Gastroesophageal sphincter (tissue), 4 donors: ENCODE results near the gene SDK2. TPM values are rescaled to one million over a fixed set of nuclear protein-coding genes. Genes with fewer than 3 reads are reported as not detected.

Experiments used
- ATAC-seq: fragments of 150-250 bp; one replicate; pipeline ENCODE4 v1.9.1; 2016; ENCODE audit warnings: mild to moderate bottlenecking, moderate library complexity
- H3K27ac ChIP-seq, 4 donors: fragments of 200-600 bp; sonication (generic) in 3 of 4; 1 replicate in 3 of 4; 2 replicates in 1 of 4; pipeline ENCODE4 v1.5.1; 2016 to 2019
- H3K27me3 ChIP-seq: fragments of 200-600 bp; sonication (generic); one replicate; pipeline ENCODE4 v1.5.1; 2019
- H3K36me3 ChIP-seq, 2 donors: fragments of 200-600 bp; sonication (generic); one replicate each; pipeline ENCODE4 v1.5.1; 2019; ENCODE audit warnings: control low read depth in 1 of 2
- H3K4me1 ChIP-seq, 3 donors: fragments of 200-600 bp; sonication (generic); 1 replicate in 2 of 3; 2 replicates in 1 of 3; pipeline ENCODE4 v1.5.1; 2016 to 2019; ENCODE audit warnings: control low read depth in 2 of 3
- H3K4me3 ChIP-seq, 2 donors: fragments of 200-600 bp; sonication (generic); one replicate each; pipeline ENCODE4 v1.5.1; 2019; ENCODE audit warnings: mild to moderate bottlenecking in 1 of 2, moderate library complexity in 1 of 2
- H3K9me3 ChIP-seq, 3 donors: fragments of 200-600 bp; sonication (generic); one replicate each; pipeline ENCODE4 v1.5.1; 2017 to 2019; ENCODE audit warnings: control low read depth in 2 of 3
- CTCF ChIP-seq, 4 experiments: fragments of 200-600 bp in 2 of 4; fragments of 450-650 bp in 2 of 4; sonication (generic) in 1 of 4; IDR thresholded peaks; one replicate each; pipeline ENCODE4 v1.5.1; 2017 to 2019; ENCODE audit warnings: antibody characterized with exemption in 4 of 4, mild to moderate bottlenecking in 2 of 4, moderate library complexity in 2 of 4
- EP300 ChIP-seq: sonication (generic); formaldehyde crosslinking; IDR thresholded peaks from one replicate; pipeline ENCODE4 v1.6.1; 2017; ENCODE audit warnings: antibody characterized with exemption, mild to moderate bottlenecking
- POLR2A ChIP-seq, 2 donors: fragments of 450-650 bp; IDR thresholded peaks; one replicate each; pipeline ENCODE4 v1.6.1; 2017; ENCODE audit warnings: antibody characterized with exemption in 2 of 2, mild to moderate bottlenecking in 2 of 2, moderate library complexity in 1 of 2
- POLR2AphosphoS5 ChIP-seq: sonication (generic); formaldehyde crosslinking; IDR thresholded peaks from one replicate; pipeline ENCODE4 v1.6.1; 2017; ENCODE audit warnings: antibody characterized with exemption
- WGBS, 2 donors: methylation state at CpG; one replicate each; pipeline ENCODE4 v1.1.5; 2018; ENCODE audit warnings: low coverage in 1 of 2; 5-methylcytosine and 5-hydroxymethylcytosine counted together
- total RNA-seq, 4 donors: library from RNA; depleted of rRNA; stranded (reverse); fragments of >200 nt; gene quantifications; one replicate each; pipeline ENCODE4 v1.1.0, GENCODE V29; 2016

SDK2 gene
- total RNA-seq, 4 donors from 2014 or later: 0.31 to 2.0 (median 0.78) TPM

DNA sequence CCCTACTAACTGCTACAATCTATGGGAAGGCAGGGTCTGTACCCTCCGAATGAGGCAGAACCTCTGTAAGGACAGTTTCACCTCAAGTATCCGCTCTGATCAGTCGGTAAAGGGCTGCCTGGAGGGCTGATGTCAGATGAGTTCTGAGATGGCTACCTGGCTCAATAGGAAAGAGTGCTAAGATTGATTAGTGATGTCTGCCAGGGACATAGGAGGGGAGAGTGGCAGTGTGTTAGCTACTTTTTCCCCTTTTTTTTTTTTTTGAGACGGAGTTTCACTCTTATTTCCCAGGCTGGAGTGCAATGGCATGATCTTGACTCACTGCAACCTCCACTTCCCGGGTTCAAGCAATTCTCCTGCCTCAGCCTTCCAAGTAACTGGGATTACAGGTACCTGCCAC, 293.4 kb downstream of the SDK2 start:
- Histone ChIP-seq H3K27me3 (no peaks in the 10 kb centered on the region), H3K4me3 (no peak overlapping the region), H3K4me1 (peaks cover 0 to 40% (median 8%) of the 10 kb centered on the region in 3 donors), H3K27ac (no peak overlapping the region), H3K9me3 (no peaks in the 10 kb centered on the region), H3K36me3 (no peaks in the 10 kb centered on the region)
- ATAC-seq: no peak
- 96 to 98% methylated on average over 3 to 4 of the region's 5 CpGs for WGBS, 2 donors
- TF ChIP-seq POLR2A (IDR thresholded peaks at IDR 0.05): no peak
- no peak for TF ChIP-seq EP300
- no peak for TF ChIP-seq CTCF (IDR thresholded peaks at IDR 0.05)
- TF ChIP-seq POLR2AphosphoS5: no peak

DNA sequence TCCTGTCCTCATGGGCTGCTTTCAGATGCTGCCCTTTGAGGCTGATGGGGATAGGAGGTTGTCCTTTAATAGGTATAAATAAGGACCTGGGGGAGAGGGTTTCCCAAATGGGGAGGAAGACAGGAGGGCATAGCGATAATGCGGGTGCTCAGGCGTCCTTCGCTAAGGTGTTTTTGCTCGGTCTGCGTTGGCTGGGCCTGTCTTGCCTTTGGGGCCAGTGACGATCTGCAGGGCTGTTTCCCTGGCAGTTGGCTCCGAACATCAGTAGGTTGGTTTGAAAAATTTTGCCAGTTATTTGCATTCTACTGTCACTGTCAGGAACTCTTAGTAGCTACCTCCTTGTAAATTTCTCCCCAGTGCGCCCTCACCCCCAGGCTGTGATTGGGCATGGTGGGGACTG, 294.6 kb downstream of the SDK2 start:
- TF ChIP-seq POLR2AphosphoS5 (no peak), POLR2A (IDR thresholded peaks at IDR 0.05) (no peak), CTCF (IDR thresholded peaks at IDR 0.05) (no peak), EP300 (no peak)
- peak overlapping the region in 3 of 4 donors; percentile 61 to 71 (median 68) for H3K27ac ChIP-seq
- H3K9me3 ChIP-seq: no peaks in the 10 kb centered on the region
- peaks cover 0 to 34% (median 8%) of the 10 kb centered on the region in 3 donors for H3K4me1 ChIP-seq
- no peak overlapping the region for H3K4me3 ChIP-seq
- ATAC-seq: no peak
- H3K27me3 ChIP-seq: no peaks in the 10 kb centered on the region
- 66 to 89% methylated on average over 8 to 9 of the region's 9 CpGs for WGBS, 2 donors
- H3K36me3 ChIP-seq: no peaks in the 10 kb centered on the region

GRCh38 chr17:73349138-73349537, 295.1 kb downstream of the SDK2 start:
- no peak for TF ChIP-seq EP300
- TF ChIP-seq CTCF (IDR thresholded peaks at IDR 0.05): no peak
- TF ChIP-seq POLR2AphosphoS5: no peak
- TF ChIP-seq POLR2A (IDR thresholded peaks at IDR 0.05): no peak
- H3K4me1 ChIP-seq: peaks cover 0 to 34% (median 8%) of the 10 kb centered on the region in 3 donors
- H3K27ac ChIP-seq: peak overlapping the region in 3 of 4 donors; percentile 61 to 71 (median 68)
- H3K27me3 ChIP-seq: no peaks in the 10 kb centered on the region
- H3K4me3 ChIP-seq: no peak overlapping the region
- no peaks in the 10 kb centered on the region for H3K36me3 ChIP-seq
- peak; percentile 42 for ATAC-seq
- H3K9me3 ChIP-seq: no peaks in the 10 kb centered on the region
- WGBS, 2 donors: no CpG with 5 or more reads among the region's 6 CpGs

- Histone ChIP-seq H3K27me3 (no peaks in the 10 kb centered on the region), H3K4me3 (no peak overlapping the region), H3K9me3 (no peaks in the 10 kb centered on the region), H3K4me1 (peaks cover 0 to 37% (median 9%) of the 10 kb centered on the region in 3 donors), H3K27ac (peak overlapping the region in 3 of 4 donors; percentile 61 to 71 (median 68)), H3K36me3 (no peaks in the 10 kb centered on the region)
- TF ChIP-seq POLR2AphosphoS5: no peak
- no peak for TF ChIP-seq EP300
- TF ChIP-seq POLR2A (IDR thresholded peaks at IDR 0.05): no peak
- no peak for TF ChIP-seq CTCF (IDR thresholded peaks at IDR 0.05)
- no peak for ATAC-seq
- 0% methylated on average over 1 of the region's 4 CpGs for WGBS, 2 donors
These were observed 295.5 kb downstream of the SDK2 start for GRCh38 chr17:73348829-73349095.

GRCh38 chr17:73348018-73348828, 296.0 kb downstream of the SDK2 start:
- 80 to 89% methylated on average over 1 to 7 of the region's 19 CpGs for WGBS, 2 donors
- Histone ChIP-seq H3K27me3 (no peaks in the 10 kb centered on the region), H3K4me3 (no peak overlapping the region), H3K27ac (peak overlapping the region in 3 of 4 donors; percentile 61 to 71 (median 68)), H3K9me3 (no peaks in the 10 kb centered on the region), H3K36me3 (no peaks in the 10 kb centered on the region), H3K4me1 (peaks cover 0 to 42% (median 14%) of the 10 kb centered on the region in 3 donors)
- no peak for ATAC-seq
- TF ChIP-seq POLR2A (IDR thresholded peaks at IDR 0.05) (no peak), POLR2AphosphoS5 (no peak), EP300 (no peak), CTCF (IDR thresholded peaks at IDR 0.05) (no peak)
